Fibroblast of lung (primary cell): ENCODE results near the gene IGIP. TPM values are rescaled to one million over a fixed set of nuclear protein-coding genes. Genes with fewer than 3 reads are reported as not detected.

Experiments used
- DNase-seq, 2 donors: peaks; one replicate each; pipeline versions ENCODE4 v3.0.0 to v3.0.0-alpha.2; 2010; ENCODE audit warnings: low read depth in 2 of 2
- H2AFZ ChIP-seq: 2 replicates; pipeline ENCODE4 v1.5.1; 2012; ENCODE audit warnings: low read length, control low read depth, inconsistent platforms
- H3K27ac ChIP-seq: 2 replicates; pipeline ENCODE4 v1.5.1; 2011; ENCODE audit warnings: low read length, control low read depth; ENCODE audit not compliant: insufficient read depth
- H3K27me3 ChIP-seq: 2 replicates; pipeline ENCODE4 v1.5.1; 2011; ENCODE audit warnings: mild to moderate bottlenecking, low read length; ENCODE audit not compliant: control insufficient read depth, insufficient read depth
- H3K36me3 ChIP-seq: 2 replicates; pipeline ENCODE4 v1.5.1; 2011; ENCODE audit warnings: low read length; ENCODE audit not compliant: control insufficient read depth, insufficient read depth
- H3K4me1 ChIP-seq: 2 replicates; pipeline ENCODE4 v1.5.1; 2011; ENCODE audit warnings: low read length; ENCODE audit not compliant: control insufficient read depth, insufficient read depth; ENCODE audit errors: extremely low read depth
- H3K4me2 ChIP-seq: 2 replicates; pipeline ENCODE4 v1.5.1; 2011; ENCODE audit warnings: low read length, control low read depth; ENCODE audit not compliant: insufficient read depth; ENCODE audit errors: extremely low read depth
- H3K4me3 ChIP-seq, 4 experiments: fragments of 200-600 bp in 1 of 4; sonication (generic) in 1 of 4; replicated peaks in 1 of 4; 2 replicates each; pipeline ENCODE4 v1.5.1; 2011 to 2016; ENCODE audit warnings: low read length in 4 of 4, low read depth in 3 of 4, mild to moderate bottlenecking in 3 of 4, control low read depth in 2 of 4, inconsistent platforms in 1 of 4, mixed read lengths in 1 of 4; ENCODE audit not compliant: insufficient read depth in 1 of 4; ENCODE audit errors: control extremely low read depth in 1 of 4
- H3K79me2 ChIP-seq: 2 replicates; pipeline ENCODE4 v1.5.1; 2012; ENCODE audit warnings: mild to moderate bottlenecking, low read length, inconsistent platforms; ENCODE audit not compliant: control insufficient read depth, insufficient read depth
- H3K9ac ChIP-seq: 2 replicates; pipeline ENCODE4 v1.5.1; 2011; ENCODE audit warnings: mild to moderate bottlenecking, low read length, control low read depth; ENCODE audit not compliant: insufficient read depth
- H3K9me3 ChIP-seq: 2 replicates; pipeline ENCODE4 v1.5.1; 2012; ENCODE audit warnings: low read depth, low read length; ENCODE audit not compliant: control insufficient read depth, insufficient read depth
- H4K20me1 ChIP-seq: 2 replicates; pipeline ENCODE4 v1.5.1; 2011; ENCODE audit warnings: low read length; ENCODE audit not compliant: control insufficient read depth, insufficient read depth; ENCODE audit errors: extremely low read depth
- EZH2 ChIP-seq: IDR thresholded peaks from 2 replicates; pipeline ENCODE4 v1.5.1; 2012; ENCODE audit warnings: low read length, control low read depth, mild to moderate bottlenecking; ENCODE audit errors: missing control alignments
- polyA plus RNA-seq, 2 donors: library from polyadenylated mRNA; depleted of rRNA in 1 of 2; stranded (reverse) in 1 of 2; unstranded in 1 of 2; fragments of >200 nt; gene quantifications; 2 replicates each; pipeline ENCODE4 v1.2.1, GENCODE V29; 2011 to 2012; ENCODE audit warnings: missing spikeins in 1 of 2
- total RNA-seq: library from RNA; depleted of rRNA; stranded (reverse); fragments of >200 nt; gene quantifications from 2 replicates; pipeline ENCODE4 v1.2.1, GENCODE V29; 2014
- TF ChIP-seq, protein P1 (sequence below), 2 donors: IDR thresholded peaks in 1 of 2; conservative IDR thresholded peaks in 1 of 2; 1 replicate in 1 of 2; 2 replicates in 1 of 2; pipeline ENCODE4 v1.5.1; 2011 to 2012; ENCODE audit warnings: low read length in 2 of 2, control low read depth in 1 of 2, inconsistent platforms in 1 of 2, low read depth in 1 of 2, mild to moderate bottlenecking in 1 of 2

IGIP gene
- total and polyA plus RNA-seq, 2 donors (not counting 1 experiment from before 2014, with no cell fraction given), result 3.8 to 11.7 TPM

DNA sequence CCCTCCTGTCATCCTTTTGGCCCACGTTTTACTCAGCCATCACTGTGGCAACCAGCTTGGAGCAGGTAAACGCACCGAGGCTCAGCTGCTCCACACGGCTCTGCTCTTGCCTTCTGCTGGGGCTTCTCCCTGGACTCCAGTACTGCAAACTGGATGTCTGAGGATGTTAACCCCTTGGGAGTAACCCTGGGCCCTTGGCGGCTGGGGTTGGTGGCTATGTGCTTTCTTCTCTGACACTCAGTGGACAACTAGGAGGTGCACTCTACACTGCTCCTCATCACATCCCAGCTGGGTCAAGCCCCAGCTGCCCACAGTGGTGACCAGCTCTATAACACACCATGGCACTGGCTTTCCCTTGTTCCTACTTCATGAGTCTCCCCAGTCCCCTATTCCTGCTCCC, 37.0 kb downstream of the IGIP start:
- Histone ChIP-seq H3K4me3 (no peak overlapping the region), H3K36me3 (no peaks in the 10 kb centered on the region), H2AFZ (no peak overlapping the region), H3K4me1 (no peaks in the 10 kb centered on the region), H4K20me1 (no peaks in the 10 kb centered on the region), H3K9ac (no peak overlapping the region), H3K9me3 (no peaks in the 10 kb centered on the region), H3K79me2 (no peaks in the 10 kb centered on the region), H3K27ac (no peak overlapping the region), H3K4me2 (no peak overlapping the region), H3K27me3 (no peaks in the 10 kb centered on the region)
- no peak for DNase-seq
- TF ChIP-seq, protein P1, sequence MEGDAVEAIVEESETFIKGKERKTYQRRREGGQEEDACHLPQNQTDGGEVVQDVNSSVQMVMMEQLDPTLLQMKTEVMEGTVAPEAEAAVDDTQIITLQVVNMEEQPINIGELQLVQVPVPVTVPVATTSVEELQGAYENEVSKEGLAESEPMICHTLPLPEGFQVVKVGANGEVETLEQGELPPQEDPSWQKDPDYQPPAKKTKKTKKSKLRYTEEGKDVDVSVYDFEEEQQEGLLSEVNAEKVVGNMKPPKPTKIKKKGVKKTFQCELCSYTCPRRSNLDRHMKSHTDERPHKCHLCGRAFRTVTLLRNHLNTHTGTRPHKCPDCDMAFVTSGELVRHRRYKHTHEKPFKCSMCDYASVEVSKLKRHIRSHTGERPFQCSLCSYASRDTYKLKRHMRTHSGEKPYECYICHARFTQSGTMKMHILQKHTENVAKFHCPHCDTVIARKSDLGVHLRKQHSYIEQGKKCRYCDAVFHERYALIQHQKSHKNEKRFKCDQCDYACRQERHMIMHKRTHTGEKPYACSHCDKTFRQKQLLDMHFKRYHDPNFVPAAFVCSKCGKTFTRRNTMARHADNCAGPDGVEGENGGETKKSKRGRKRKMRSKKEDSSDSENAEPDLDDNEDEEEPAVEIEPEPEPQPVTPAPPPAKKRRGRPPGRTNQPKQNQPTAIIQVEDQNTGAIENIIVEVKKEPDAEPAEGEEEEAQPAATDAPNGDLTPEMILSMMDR (conservative IDR thresholded peaks at IDR 0.05 in 1 of 2, IDR thresholded peaks at IDR 0.05 in 1 of 2; ENCODE audit: low read depth in 1 of 2, low read length in 2 of 2), result no peak
- no peak for TF ChIP-seq EZH2

DNA sequence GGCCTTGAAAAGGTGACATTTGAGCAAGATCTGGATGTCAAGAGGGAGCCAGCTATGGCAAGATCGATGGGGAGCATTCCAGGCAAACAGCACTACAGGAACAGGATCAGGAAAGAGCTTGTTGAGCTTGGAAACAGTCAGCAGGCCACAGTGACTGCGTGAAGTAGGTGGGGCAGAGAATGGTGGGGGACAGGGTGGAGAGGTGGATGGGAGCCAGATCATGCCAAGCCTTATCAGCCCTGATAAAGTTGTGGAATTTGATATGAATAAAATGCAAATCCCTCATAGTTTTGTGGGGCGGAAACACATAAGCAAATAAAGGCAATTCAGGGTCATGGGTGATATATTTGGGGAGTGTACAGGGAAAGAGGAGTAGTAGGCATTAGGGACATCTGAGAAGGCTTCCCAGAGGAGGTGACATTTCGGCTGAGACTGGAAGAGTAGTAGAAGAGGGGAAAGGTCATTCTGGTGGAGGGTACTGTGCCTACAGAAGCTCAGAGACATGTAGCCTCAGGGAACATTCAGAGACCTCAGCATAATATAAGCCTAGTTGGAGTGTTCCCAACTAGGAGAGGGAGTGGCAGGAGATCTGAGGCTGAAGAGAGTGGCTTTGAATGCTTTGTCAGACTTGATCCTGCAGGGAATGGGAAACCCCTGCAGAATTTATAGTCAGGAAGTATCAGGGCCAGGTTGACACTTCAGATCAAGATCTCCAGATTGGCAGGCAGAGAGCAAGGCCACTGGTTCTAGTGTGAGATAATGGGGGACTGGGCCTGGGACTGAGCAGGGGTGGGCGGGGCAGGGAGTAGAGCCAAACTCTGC, 39.6 kb downstream of the IGIP start:
- Histone ChIP-seq H4K20me1 (no peaks in the 10 kb centered on the region), H2AFZ (no peak overlapping the region), H3K4me1 (no peaks in the 10 kb centered on the region), H3K9ac (no peak overlapping the region), H3K36me3 (no peaks in the 10 kb centered on the region), H3K27ac (no peak overlapping the region), H3K27me3 (no peaks in the 10 kb centered on the region), H3K4me3 (no peak overlapping the region), H3K79me2 (no peaks in the 10 kb centered on the region), H3K9me3 (no peaks in the 10 kb centered on the region), H3K4me2 (no peak overlapping the region)
- TF ChIP-seq, protein P1 (conservative IDR thresholded peaks at IDR 0.05 in 1 of 2, IDR thresholded peaks at IDR 0.05 in 1 of 2; ENCODE audit: low read depth in 1 of 2, low read length in 2 of 2), result no peak
- TF ChIP-seq EZH2, result no peak
- DNase-seq, result no peak

DNA sequence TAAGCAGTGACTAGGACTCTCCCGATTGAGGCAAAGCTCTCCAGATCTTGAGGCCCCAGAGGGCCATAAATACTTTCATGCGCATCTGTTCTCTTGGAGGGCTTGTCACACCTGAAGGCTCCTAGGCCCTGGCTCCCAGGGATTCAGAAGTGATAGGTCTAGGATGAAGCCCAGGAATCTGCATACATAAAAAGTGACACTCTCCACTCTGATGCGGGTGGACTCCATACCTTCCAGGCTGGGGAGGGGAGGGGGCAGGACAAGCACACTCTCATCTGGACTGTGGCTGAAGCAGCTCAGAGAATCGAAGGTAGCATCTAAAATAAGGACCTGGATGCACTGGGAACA, 40.2 kb downstream of the IGIP start:
- DNase-seq, result no peak
- Histone ChIP-seq H3K9me3 (no peaks in the 10 kb centered on the region), H3K27ac (no peak overlapping the region), H3K27me3 (no peaks in the 10 kb centered on the region), H3K9ac (no peak overlapping the region), H3K4me3 (no peak overlapping the region), H3K36me3 (no peaks in the 10 kb centered on the region), H4K20me1 (no peaks in the 10 kb centered on the region), H2AFZ (no peak overlapping the region), H3K79me2 (no peaks in the 10 kb centered on the region), H3K4me2 (no peak overlapping the region), H3K4me1 (no peaks in the 10 kb centered on the region)
- TF ChIP-seq, protein P1 (conservative IDR thresholded peaks at IDR 0.05 in 1 of 2, IDR thresholded peaks at IDR 0.05 in 1 of 2; ENCODE audit: low read depth in 1 of 2, low read length in 2 of 2), result no peak
- no peak for TF ChIP-seq EZH2
